SK-N-SH treated with all-trans-retinoic acid at 6 μM for 48 hours (cell line): ENCODE measurements around the gene UNC80.
A peak's percentile ranks its signal among the peaks of the same experiment; 100 is the strongest.

Experiments used
- ATAC-seq: fragments of 200-7000 bp; cut with Tn5 transposase; 3 replicates; pipeline ENCODE4 v1.9.1; 2020; ENCODE audit warnings: mild to moderate bottlenecking, moderate library complexity
- BACH2 ChIP-seq: fragments of 250-450 bp; sonication (Bioruptor Pico); IDR thresholded peaks from 2 replicates; pipeline ENCODE4 v1.9.0; 2021; ENCODE audit warnings: mild to moderate bottlenecking, borderline replicate concordance
- CSDC2 ChIP-seq: fragments of 250-450 bp; sonication (Bioruptor Pico); IDR thresholded peaks from 2 replicates; pipeline ENCODE4 v1.5.0; 2020; ENCODE audit warnings: mild to moderate bottlenecking, moderate library complexity
- CSRNP3 ChIP-seq: fragments of 250-450 bp; sonication (Bioruptor Pico); IDR thresholded peaks from 2 replicates; pipeline ENCODE4 v1.5.1; 2021; ENCODE audit warnings: mild to moderate bottlenecking, moderate library complexity
- ESRRG ChIP-seq: fragments of 250-450 bp; sonication (Bioruptor Pico); IDR thresholded peaks from 2 replicates; pipeline ENCODE4 v1.6.1; 2021; ENCODE audit warnings: mild to moderate bottlenecking
- GLIS3 ChIP-seq: fragments of 250-450 bp; sonication (Bioruptor Pico); IDR thresholded peaks from 2 replicates; pipeline ENCODE4 v1.5.0; 2020; ENCODE audit warnings: mild to moderate bottlenecking, moderate library complexity
- ISL1 ChIP-seq: fragments of 250-450 bp; sonication (Bioruptor Pico); IDR thresholded peaks from 2 replicates; pipeline ENCODE4 v2.1.2; 2022; ENCODE audit warnings: mild to moderate bottlenecking, moderate library complexity
- OSR1 ChIP-seq: fragments of 250-450 bp; sonication (Bioruptor Pico); IDR thresholded peaks from 2 replicates; pipeline ENCODE4 v1.8.0; 2022; ENCODE audit warnings: moderate library complexity, mild to moderate bottlenecking, inconsistent platforms
- PATZ1 ChIP-seq: fragments of 250-450 bp; sonication (Bioruptor Pico); IDR thresholded peaks from 2 replicates; pipeline ENCODE4 v1.8.0; 2020; ENCODE audit warnings: mild to moderate bottlenecking, moderate library complexity, borderline replicate concordance
- PPARA ChIP-seq: fragments of 250-450 bp; sonication (Bioruptor Pico); IDR thresholded peaks from 2 replicates; pipeline ENCODE4 v1.5.0; 2020; ENCODE audit warnings: mild to moderate bottlenecking, borderline replicate concordance
- RARB ChIP-seq: fragments of 250-450 bp; sonication (Bioruptor Pico); IDR thresholded peaks from 2 replicates; pipeline ENCODE4 v1.8.0; 2021; ENCODE audit warnings: mild to moderate bottlenecking, moderate library complexity
- SNAI2 ChIP-seq: fragments of 250-450 bp; sonication (Bioruptor Pico); IDR thresholded peaks from 2 replicates; pipeline ENCODE4 v1.5.0; 2020; ENCODE audit warnings: mild to moderate bottlenecking, moderate library complexity
- TCF4 ChIP-seq: fragments of 250-450 bp; sonication (Bioruptor Pico); IDR thresholded peaks from 2 replicates; pipeline ENCODE4 v1.8.0; 2021; ENCODE audit warnings: mild to moderate bottlenecking, moderate library complexity, borderline replicate concordance
- TOX ChIP-seq: fragments of 250-450 bp; sonication (Bioruptor Pico); IDR thresholded peaks from 2 replicates; pipeline ENCODE4 v1.8.0; 2021; ENCODE audit warnings: mild to moderate bottlenecking, moderate library complexity, borderline replicate concordance
- ZC3H10 ChIP-seq: fragments of 250-450 bp; sonication (Bioruptor Pico); IDR thresholded peaks from 2 replicates; pipeline ENCODE4 v1.5.1; 2021; ENCODE audit warnings: mild to moderate bottlenecking, moderate library complexity
- ZFP3 ChIP-seq: fragments of 250-450 bp; sonication (Bioruptor Pico); IDR thresholded peaks from 2 replicates; pipeline ENCODE4 v1.5.0; 2020; ENCODE audit warnings: mild to moderate bottlenecking, moderate library complexity
- ZFP30 ChIP-seq: fragments of 450-650 bp; formaldehyde crosslinking; IDR thresholded peaks from 2 replicates; pipeline ENCODE4 v1.5.0; 2022; ENCODE audit warnings: mild to moderate bottlenecking, moderate library complexity
- ZNF565 ChIP-seq: fragments of 450-650 bp; formaldehyde crosslinking; conservative IDR thresholded peaks from 2 replicates; pipeline ENCODE4 v1.5.0; 2020; ENCODE audit warnings: low read depth, mild to moderate bottlenecking, moderate library complexity
- ZNF70 ChIP-seq: fragments of 450-650 bp; formaldehyde crosslinking; IDR thresholded peaks from 2 replicates; pipeline ENCODE4 v1.5.0; 2020; ENCODE audit warnings: mild to moderate bottlenecking, moderate library complexity
- TF ChIP-seq, protein P1 (sequence below): fragments of 250-450 bp; sonication (Bioruptor Pico); IDR thresholded peaks from 2 replicates; pipeline ENCODE4 v1.8.0; 2021; ENCODE audit warnings: low read depth, mild to moderate bottlenecking, moderate library complexity, borderline replicate concordance

UNC80 gene

GRCh38 chr2:209973328-209973727 is 201.7 kb downstream of the UNC80 start:
- ATAC-seq = peak; percentile 47
- TF ChIP-seq, protein P1, sequence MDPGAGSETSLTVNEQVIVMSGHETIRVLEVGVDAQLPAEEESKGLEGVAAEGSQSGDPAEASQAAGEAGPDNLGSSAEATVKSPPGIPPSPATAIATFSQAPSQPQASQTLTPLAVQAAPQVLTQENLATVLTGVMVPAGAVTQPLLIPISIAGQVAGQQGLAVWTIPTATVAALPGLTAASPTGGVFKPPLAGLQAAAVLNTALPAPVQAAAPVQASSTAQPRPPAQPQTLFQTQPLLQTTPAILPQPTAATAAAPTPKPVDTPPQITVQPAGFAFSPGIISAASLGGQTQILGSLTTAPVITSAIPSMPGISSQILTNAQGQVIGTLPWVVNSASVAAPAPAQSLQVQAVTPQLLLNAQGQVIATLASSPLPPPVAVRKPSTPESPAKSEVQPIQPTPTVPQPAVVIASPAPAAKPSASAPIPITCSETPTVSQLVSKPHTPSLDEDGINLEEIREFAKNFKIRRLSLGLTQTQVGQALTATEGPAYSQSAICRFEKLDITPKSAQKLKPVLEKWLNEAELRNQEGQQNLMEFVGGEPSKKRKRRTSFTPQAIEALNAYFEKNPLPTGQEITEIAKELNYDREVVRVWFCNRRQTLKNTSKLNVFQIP (CRISPR knock-in tag) = no peak
- no peak for TF ChIP-seq ISL1 (CRISPR knock-in tag)
- no peak for TF ChIP-seq CSRNP3 (CRISPR knock-in tag)
- no peak for TF ChIP-seq PATZ1 (CRISPR knock-in tag)
- no peak for TF ChIP-seq CSDC2 (CRISPR knock-in tag)
- TF ChIP-seq ZFP30 (CRISPR knock-in tag) = no peak
- TF ChIP-seq ZNF70 (CRISPR knock-in tag) = no peak
- no peak for TF ChIP-seq SNAI2 (CRISPR knock-in tag)
- TF ChIP-seq ESRRG = no peak
- no peak for TF ChIP-seq ZFP3 (CRISPR knock-in tag)
- no peak for TF ChIP-seq OSR1 (CRISPR knock-in tag)
- TF ChIP-seq RARB (CRISPR knock-in tag) = no peak
- TF ChIP-seq BACH2 = no peak
- TF ChIP-seq TOX (CRISPR knock-in tag) = no peak
- no peak for TF ChIP-seq ZNF565

GRCh38 chr2:209974576-209974975 is 202.9 kb downstream of the UNC80 start:
- ATAC-seq = no peak
- no peak for TF ChIP-seq GLIS3
- no peak for TF ChIP-seq ZC3H10 (CRISPR knock-in tag)

DNA sequence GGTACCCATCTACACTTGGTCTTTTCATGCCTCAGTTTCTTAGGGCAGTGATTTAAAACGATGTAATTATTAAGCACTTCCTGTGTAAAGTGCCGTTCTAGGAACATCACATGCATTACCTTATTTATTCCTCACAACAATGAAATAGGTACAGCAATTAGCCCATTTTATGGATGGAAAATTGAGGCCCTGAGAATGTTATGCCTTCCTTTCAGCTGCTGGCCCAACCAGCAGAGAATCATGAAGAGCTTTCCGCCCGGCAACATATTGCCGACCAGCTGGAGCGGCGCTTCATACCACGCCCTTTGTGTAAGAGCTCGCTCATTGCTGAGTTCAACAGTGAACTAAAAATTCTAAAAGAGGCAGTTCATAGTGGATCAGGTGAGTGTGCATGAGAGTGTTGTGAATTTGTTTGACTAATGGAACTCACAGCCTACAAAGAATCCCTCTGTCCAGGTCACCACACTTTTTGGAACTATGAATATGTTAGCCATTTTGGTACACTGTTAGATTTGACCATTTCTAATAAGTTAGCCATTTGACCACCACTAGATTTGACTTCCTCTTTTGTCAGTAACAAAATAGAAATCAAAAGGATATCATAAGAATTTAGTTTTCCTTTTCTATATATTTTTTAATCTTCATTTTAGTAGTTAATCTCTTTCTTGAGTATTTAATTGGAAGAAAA is 205.2 kb downstream of the UNC80 start:
- TF ChIP-seq PPARA (no peak), ZFP3 (CRISPR knock-in tag) (no peak), ZNF565 (no peak), ISL1 (CRISPR knock-in tag) (no peak), PATZ1 (CRISPR knock-in tag) (no peak), RARB (CRISPR knock-in tag) (no peak), TCF4 (no peak), TOX (CRISPR knock-in tag) (no peak), CSDC2 (CRISPR knock-in tag) (no peak)
- TF ChIP-seq, protein P1 (CRISPR knock-in tag) = no peak
- ATAC-seq = no peak
